Head of caudate nucleus (tissue), 42 donors: ENCODE measurements around the gene EXD3.

ENCODE experiments used
- DNase-seq, 42 donors: peaks; one replicate each; pipeline versions ENCODE4 v3.0.0 to v3.0.0-alpha.2; 2020 to 2021; ENCODE audit warnings: mixed read lengths in 7 of 42
- intact Hi-C: fragments of 100-400 bp; cut with DNase I; formaldehyde crosslinking; loops from one replicate; pipeline ENCODE4 v1.15.0; 2022

The EXD3 gene

DNA sequence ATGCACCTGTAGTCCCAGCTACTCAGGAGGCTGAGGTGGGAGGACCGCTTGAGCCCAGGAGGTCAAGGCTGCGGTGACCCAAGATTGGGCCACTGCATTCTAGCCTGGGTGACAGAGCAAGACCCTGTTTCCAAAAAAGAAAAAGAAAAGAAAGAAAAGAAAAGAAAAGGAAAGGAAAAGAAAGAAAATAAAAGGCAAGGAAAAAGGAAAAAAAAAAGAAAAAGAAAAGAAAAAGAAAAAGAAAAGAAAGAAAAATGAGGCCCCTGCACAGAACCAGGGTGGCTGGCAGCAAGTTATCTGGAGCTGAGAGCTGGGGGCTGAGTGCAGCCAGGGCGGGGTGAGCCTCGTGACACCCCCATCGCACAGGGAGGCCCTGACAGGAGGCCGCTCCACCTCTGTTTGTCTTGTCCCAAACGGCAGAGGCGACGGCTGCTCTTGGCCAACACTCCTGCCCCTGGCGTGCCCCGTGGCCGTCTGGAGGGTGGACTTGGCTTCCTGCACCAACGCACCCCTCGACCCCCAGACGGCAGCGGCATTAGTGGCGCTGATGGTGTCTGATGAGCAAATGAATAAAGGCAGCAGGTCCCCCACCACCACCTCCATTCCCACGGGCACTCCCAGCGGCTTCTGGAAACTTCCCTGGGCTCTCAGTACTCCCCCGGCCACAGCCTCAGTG, 16.7 kb downstream of the EXD3 start:
- DNase-seq = no peak
- intact Hi-C loops = no loop called here

DNA sequence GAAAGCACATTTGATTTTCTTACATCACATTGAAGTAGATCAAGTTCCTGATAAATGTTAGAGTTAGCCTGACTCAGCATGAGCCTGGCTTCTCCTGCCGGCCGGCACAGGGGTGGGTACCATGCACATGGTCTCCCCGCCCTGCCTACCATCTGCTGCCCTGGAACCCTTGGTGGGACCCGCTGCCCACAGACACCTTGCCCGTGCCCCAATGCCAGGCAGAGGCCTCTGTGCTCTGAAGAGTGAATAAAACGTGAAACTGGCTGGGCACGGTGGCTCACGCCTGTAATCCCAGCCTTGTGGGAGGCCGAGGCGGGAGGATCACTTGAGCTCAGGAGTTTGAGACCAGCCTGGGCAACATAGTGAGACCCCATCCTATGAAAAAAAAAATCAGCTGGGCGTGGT, 17.3 kb downstream of the EXD3 start:
- intact Hi-C loops = no loop called here
- DNase-seq = no peak

DNA sequence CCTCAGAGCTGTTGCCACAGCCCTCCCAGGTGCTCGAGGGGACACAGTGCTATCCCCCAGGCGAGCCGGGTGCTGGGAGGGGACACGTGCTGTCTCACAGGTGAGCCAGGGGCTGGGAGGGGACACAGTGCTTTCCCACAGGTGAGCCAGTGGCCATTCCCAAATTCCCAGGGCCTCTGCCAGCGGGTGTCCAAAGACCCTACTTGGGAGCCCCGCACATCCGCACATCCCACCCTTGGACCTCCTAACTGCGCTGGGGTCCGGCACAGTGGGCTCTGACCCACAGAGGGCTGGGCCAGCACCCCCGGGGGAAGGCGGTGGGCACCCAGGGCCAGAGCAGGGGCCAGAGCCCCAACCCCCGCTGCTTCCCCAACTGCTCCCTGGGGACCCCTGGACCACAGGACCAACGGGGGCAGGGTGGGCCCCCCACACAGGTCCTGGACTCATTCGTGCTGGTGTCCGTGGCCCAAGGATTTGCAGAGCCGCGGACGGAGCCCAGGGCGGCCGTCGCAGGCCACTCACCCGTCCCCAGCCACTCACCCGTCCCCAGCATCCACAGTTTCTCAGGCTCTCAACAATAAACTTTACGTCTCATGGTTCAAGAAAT, 17.9 kb downstream of the EXD3 start:
- no peak for DNase-seq
- intact Hi-C loops = no loop called here

DNA sequence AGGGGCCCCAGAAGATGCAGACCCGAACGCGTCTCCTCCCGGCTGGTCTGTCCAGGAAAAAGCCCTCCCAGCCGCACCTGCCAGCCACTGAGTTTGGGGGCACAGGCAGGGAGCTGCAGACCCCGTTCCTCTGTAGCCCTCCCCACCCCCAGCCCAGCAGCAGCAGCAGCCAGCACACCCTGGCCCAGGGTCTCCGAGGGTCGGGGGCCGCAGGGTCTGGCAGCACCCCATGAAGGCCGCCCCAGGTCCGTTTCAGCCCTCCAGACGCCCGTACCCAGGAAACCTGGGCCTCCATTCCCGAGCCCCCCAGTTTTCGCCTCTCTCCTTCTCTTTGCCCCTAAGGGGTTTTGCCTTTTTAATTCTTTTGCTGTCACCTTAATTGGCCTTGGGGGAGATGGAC, 19.7 kb downstream of the EXD3 start:
- DNase-seq = no peak
- intact Hi-C loops = no loop called here

DNA sequence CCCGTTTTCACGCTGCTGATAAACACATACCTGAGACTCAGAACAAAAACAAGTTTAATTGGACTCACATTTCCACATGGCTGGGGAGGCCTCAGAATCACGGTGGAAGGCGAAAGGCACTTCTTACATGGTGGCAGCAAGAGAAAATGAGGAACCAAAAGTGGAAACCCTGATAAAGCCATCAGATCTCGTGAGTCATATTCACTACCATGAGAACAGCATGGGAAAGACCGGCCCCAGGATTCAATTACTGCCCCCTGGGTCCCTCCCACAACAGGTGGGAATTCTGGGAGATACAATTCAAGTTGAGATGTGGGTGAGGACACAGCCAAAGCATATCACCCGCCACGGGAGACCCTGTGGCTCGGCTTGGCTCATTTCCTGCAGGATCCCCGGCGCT, 20.2 kb downstream of the EXD3 start:
- intact Hi-C loops = no loop called here
- no peak for DNase-seq

DNA sequence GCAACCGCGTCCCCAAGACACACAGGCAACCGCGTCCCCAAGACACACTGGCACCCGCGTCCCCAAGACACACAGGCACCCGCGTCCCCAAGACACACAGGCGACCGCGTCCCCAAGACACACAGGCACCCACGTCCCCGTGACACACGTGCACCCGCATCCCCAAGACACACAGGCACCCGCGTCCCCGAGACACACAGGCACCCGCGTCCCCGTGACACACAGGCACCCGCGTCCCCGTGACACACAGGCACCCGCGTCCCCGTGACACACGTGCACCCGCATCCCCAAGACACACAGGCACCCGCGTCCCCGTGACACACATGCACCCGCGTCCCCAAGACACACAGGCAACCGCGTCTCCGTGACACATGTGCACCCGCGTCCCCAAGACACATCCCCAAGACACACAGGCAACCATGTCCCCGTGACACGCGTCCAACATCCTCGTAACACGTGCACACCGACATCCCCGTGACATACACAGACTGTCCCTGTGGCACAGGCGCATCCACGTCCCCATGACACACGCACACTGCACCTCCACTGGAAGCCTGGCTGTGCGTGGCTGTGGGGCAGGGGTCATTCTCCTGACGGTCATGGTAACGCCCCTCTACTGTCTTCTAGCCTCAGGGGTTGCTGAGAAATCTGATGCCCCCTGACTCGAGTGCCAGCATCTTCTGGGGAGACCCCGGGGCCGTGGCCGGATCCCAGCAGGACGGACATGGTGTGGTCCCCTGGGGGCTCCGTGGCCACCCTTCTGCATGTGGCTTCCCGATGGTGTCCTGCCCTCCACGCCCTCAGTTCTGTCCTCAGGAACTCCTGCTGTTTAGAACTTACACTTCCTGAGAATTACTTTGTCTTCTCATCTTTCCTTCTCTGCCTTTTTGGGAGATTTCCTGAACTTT, 24.1 kb downstream of the EXD3 start:
- intact Hi-C loops = no loop called here
- no peak for DNase-seq

DNA sequence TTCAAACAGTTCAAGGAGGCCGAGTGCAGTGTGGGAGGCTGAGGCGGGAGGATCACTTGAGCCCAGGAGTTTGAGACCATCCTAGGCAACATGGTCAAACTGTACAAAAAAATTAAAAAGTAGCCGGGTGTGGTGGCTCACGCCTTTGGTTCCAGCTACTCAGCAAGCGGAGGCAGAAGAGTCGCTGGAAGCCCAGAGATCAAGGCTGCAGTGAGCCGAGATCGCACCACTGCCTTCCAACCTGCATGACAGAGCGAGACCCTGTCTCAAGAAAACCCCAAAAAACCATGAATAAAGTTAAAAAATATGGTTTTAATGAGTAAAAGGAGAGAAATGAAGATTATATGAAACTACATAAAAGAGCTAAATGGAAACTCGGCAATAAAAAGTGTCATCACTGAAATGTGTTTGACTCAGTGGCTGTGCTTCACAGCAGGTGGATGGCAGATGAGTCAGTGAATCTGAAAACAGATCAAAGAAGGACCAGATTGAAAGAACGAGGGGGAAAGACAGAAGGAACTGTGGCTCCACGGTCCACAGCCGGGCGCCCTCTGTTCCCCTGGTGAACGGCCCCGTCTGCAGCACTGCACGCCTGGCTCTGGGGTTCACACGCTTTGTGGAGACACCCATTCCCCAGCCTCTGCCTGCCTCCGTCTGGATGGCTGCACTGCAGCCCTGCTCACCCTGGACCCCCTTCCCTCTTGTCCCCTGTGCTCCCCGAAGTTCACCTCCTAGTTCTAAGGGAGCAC, 25.1 kb downstream of the EXD3 start:
- intact Hi-C loops = no loop called here
- no peak for DNase-seq

DNA sequence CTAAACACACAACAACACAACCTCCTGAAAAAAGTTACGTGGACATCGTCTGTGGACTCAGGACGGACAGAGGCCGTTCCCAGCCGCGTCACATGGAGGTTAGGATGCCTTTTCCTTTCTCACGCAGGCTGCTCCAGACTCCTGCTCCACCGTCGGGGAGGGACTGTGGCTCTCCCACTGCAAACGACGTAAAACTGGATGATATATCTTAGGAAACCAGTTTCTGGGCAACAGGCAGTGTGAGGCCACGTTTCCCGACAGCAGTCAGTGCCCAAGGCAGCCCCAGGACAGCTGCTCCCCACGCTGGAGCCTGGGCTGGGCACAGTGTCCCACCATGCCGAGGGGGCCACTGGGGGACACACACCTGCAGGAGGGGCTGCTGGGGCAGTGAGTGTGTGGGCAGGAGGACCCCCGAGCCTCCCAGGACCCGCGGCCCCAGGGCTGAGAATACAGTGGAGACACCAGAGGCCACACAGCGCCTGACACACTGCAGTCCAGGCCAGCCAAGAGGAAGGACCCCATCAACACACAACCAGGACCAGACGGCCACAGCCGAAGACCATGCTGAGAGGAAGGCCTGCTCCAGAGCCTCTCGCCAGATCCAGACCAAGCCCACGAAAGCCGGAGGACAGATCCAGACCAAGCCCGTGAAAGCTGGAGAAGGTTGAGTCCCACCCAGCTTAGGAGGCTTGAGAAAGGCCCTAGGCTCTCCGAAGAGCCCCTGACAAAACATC, 26.2 kb downstream of the EXD3 start:
- intact Hi-C loops = no loop called here
- DNase-seq = no peak

DNA sequence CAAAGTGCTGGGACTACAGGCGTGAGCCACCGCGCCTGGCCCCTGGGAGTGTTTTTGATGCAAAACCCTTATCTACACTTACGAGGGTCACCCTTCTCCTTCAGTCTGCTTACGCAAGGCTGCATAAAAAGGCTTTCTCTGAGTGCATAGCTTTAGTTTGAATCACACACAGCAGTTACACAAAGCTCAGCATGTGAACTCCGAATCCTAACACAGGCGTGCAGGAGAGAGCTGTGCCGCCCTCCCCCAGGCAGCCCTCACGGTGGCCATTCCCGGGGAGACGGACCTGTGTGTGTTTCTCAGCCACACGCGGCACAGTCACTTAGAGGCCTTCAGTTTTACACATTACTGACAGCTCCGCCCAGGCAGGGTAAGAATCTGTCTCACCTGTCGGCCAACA, 26.7 kb downstream of the EXD3 start:
- intact Hi-C loops = no loop called here
- DNase-seq = no peak

DNA sequence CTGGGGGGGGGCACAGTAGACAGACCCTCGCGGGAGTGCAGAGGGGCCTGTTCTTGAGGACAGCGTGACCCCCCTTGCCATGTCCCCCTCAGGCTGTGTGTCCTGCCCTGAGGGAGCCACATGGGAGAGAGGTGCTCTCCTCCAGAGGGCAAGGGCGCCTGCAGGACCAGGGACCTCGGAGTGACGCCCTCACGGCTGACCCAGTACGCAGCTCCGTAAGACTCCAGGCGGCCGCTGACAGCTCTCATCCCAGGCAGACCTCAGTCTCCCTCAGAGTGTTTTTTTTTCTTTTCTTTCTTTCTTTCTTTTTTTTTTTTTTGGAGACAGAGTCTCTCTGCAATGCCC, 27.3 kb downstream of the EXD3 start:
- intact Hi-C loops = no loop called here
- DNase-seq = no peak

DNA sequence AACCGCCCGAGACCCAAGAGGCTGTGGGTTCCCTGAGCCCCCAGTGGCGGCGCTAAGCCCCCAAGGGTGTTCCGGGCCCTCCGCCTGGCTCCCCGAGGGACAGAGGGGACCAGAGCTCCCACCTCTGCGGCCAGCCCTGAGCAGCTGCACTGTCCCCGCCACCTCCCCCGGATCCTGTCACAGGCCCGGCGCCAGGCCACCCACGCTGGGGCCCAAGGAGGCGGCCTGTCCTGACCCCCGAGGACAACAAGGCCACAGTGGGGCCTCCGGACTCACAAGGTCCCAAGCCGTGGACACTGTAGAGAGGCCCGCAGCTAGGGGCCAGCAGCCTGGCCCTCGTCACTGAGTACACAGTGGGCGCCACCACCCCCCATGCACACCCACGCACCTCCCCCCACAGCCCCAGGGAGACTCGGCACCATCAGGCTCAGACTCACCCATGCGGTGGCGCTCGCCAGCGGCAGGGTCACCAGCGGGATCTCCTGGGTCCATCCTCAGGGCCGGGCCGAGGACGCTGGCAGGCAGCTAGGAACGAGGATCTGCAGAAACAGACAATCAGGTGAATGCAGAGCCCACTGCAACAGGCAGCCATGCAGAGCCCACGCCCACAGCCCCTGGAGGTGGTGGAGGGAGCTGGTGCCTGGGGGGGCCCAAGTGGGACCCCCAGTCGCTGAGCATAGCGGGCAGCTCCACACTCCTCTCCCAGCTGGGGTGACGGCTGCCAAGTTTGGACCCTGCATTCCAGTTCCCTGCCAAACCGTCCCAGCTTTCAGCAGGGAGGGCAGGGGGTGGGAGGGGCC, 27.9 kb downstream of the EXD3 start:
- DNase-seq = no peak
- intact Hi-C loops = no loop called here

DNA sequence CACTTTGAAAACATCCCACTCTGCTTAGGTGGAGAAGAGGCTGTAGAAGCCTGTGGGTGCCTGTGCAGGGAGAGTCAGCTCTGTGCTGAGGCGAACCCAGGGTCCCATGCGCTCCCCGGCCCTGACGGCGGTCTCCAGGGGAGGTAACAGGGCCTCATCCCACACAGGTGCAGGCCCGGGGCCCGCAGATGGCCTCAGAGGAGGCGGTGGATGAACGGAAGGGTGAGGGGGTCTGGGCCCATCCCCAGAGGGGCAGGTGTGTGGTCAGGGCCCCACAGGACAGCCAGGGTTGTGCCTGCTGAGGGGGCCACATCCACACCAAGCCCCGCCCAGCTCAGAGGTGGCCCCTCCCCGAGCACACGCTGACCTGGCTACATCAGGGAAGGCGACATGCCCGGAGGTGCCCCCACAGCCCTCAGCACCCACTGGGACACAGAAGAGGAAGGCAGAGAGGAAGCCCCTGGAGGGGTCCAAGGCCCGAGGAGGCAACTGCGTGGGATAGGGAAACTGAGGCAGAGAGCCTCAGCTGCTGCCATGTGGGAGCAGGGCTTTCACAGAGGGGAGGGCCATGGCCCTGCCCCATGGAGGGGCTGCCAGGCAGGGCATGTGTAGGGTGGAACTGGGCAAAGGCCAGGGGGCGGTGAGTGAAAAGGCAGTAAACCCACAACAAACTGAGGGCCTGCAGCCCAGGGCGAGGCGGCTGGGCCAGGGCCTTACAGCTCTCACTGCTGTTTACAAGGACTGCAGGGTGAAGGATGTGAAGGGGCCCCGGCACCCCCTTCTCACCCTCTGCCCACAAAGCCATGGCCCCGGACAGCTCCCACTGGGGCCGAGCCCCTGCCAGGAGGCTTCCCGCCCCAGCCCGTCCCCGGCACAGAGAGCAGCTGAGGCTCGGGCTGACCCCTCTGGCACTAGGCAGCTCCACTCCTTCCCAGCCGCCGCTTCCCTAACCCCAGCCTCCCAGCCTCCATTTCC, 29.5 kb downstream of the EXD3 start:
- no peak for DNase-seq
- intact Hi-C loops = no loop called here

DNA sequence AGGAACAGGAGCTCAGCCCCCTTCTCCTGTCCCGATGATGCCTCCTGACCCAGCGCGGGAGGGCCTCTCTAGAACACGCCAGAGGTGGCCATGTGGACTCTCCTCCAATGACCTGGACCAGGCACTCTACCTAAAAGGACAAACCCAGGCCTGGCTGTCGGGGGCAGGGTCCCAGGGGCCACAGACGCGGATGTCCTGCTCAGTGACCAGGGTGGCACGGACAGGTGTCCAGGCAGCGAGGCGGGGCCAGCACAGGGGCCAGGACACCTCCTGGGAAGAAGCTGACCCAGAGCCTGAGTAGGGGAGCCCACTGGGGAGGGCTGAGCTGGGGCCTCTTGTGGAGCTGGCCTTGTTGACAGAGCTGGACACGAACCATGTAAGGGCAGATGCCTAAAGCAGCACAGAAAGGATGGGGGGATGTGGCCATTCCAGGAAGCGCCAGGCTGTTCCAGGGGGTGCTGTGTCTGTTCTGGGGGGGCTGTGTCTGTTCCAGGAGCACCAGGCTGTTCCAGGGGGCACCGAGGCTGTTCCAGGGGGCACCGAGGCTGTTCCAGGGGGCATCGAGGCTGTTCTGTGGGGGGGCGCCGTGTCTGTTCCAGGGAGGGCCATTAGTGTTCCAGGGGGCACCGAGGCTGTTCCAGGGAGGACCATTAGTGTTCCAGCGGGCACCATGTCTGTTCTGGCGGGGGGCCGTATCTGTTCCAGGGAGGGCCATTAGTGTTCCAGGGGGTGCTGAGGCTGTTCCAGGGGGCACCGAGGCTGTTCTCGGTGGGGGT, 30.5 kb downstream of the EXD3 start:
- DNase-seq = no peak
- intact Hi-C loops = no loop called here

DNA sequence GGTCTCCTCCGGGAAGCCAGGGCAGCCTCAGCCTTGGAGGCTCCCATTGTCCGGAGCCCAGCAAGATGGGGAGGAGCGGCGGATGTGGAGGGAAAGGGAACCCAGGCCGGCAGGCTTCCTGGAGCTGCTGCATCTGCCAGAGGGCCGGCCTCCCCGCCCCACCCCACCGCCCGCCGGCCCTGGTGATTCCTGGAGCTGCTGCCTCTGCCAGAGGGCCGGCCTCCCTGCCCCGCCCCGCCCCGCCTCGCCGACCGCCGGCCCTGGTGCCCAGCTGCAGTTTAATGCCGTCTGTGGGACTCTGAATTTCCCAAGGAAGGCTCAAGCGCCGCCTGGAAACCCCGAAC, 31.6 kb downstream of the EXD3 start:
- intact Hi-C loops = no loop called here
- DNase-seq = no peak

DNA sequence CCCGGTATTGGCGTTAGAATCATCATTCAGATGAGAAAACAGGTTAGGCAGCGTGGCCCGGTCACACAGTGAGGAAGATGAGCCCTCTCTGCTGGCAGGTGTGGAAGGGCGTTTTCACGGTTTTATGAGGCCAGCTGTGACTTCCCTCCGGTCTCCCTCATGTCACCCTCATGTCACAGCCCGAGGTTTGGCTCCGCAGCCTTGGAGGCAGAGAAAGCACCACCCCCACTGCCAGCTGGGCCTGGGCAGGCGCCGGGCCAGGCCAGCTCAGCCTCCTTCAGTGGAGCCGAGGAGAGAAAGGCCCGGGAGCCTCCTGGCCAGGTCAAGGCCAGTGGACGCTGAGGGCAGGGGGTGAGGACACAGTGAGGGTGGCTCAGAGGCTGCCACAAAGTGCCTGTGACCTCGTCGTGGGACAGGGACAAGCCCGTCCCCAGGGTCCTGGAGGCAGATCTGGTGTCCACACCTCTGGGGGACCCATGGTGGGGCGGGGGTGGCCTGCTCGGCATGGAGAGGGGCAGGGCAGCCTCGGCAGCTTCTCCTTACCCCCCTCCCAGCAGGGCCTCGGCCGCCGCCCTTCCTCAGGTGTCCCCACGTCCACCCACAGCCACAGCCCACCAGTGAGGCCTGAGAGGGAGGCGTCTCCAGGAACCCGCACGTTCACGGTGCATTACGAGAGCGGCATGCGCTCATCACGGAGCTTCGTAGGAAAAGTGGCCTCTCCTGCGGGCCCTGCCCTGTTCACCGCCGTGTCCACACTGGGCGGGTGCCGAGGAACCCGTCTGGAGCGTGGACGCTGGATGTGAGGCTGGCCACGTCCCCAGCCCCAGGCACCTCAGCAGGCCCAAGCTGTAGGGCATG, 32.2 kb downstream of the EXD3 start:
- intact Hi-C loops = no loop called here
- peak in 38 of 42 donors; percentile 20 to 75 (median 48) for DNase-seq

DNA sequence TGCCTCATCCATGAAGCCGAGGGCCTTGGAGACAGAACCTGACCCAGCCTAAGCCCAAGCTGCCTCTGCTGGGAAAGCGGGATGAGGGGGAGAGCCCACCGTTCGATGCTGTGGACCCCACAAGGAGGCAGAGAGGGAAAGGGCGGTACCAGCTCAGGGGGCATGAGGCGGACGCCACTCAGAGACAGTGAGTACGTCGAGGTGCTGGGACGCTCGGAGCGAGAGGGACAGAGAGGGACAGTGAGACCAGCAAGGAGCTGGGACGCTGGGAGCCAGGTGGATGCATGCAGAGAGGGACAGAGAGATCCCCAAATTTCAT, 33.6 kb downstream of the EXD3 start:
- DNase-seq = no peak
- intact Hi-C loops = no loop called here
